ENCODE results near the gene NR1H4. TPM values are rescaled to one million over a fixed set of nuclear protein-coding genes. Genes with fewer than 3 reads are reported as not detected.

NR1H4 gene
- total and polyA plus RNA-seq, 2 experiments from 2014 or later: not detected

DNA sequence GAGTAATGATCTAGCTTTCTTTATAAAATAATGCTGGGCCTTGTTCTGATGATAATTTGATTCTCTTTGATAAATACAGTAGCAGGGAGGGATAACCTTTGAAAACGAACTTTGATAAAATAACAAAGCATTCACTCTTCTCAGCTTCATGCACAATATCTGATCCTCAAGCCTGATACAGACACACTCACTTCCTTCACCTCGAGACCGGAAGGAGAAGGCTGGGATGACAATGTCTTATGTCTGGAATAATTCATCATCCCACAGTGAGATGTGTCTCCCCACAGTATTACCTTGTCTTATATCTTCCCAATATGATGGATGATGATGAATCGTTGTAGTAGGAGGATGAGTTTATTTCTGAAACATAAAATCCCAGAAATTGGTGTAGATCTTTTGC lies 15.5 kb upstream of the NR1H4 start:
- Histone ChIP-seq H3K4me3 (no peak overlapping the region), H3K27ac (no peak overlapping the region), H3K4me1 (ENCODE audit: low read depth) (no peaks in the 10 kb centered on the region), H3K36me3 (no peaks in the 10 kb centered on the region), H3K9me3 (ENCODE audit: low read depth) (no peaks in the 10 kb centered on the region), H3K27me3 (no peaks in the 10 kb centered on the region)
- TF ChIP-seq, protein P1, sequence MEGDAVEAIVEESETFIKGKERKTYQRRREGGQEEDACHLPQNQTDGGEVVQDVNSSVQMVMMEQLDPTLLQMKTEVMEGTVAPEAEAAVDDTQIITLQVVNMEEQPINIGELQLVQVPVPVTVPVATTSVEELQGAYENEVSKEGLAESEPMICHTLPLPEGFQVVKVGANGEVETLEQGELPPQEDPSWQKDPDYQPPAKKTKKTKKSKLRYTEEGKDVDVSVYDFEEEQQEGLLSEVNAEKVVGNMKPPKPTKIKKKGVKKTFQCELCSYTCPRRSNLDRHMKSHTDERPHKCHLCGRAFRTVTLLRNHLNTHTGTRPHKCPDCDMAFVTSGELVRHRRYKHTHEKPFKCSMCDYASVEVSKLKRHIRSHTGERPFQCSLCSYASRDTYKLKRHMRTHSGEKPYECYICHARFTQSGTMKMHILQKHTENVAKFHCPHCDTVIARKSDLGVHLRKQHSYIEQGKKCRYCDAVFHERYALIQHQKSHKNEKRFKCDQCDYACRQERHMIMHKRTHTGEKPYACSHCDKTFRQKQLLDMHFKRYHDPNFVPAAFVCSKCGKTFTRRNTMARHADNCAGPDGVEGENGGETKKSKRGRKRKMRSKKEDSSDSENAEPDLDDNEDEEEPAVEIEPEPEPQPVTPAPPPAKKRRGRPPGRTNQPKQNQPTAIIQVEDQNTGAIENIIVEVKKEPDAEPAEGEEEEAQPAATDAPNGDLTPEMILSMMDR (IDR thresholded peaks at IDR 0.05; ENCODE audit: low read depth, low read length): no peak
- DNase-seq (ENCODE audit: low read depth in 1 of 2, low spot score in 1 of 2): no peak

DNA sequence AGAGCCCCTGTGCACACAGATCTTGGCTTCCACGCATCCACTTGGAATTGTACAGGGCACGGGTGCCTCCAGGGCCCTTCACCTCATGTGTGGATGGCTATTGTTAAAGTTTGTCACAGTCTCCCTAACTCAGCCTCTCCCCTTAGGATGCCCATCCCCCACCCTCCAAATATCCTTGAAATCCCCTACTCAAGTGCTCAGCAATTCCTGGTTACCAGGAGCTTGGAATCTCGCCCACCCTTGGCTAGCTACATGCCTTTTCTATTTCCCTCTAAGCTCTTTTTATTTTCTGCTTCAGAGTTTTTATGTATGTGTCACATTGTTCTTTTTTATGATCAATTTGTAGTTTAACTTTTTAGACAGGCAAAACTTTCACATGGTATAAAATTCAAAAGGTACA lies 13.0 kb upstream of the NR1H4 start:
- Histone ChIP-seq H3K27ac (no peak overlapping the region), H3K4me1 (ENCODE audit: low read depth) (no peaks in the 10 kb centered on the region), H3K4me3 (no peak overlapping the region), H3K36me3 (no peaks in the 10 kb centered on the region), H3K27me3 (no peaks in the 10 kb centered on the region), H3K9me3 (ENCODE audit: low read depth) (no peaks in the 10 kb centered on the region)
- TF ChIP-seq, protein P1 (IDR thresholded peaks at IDR 0.05; ENCODE audit: low read depth, low read length): no peak
- DNase-seq (ENCODE audit: low read depth in 1 of 2, low spot score in 1 of 2): peak in 1 of 2 donors; percentile 21

DNA sequence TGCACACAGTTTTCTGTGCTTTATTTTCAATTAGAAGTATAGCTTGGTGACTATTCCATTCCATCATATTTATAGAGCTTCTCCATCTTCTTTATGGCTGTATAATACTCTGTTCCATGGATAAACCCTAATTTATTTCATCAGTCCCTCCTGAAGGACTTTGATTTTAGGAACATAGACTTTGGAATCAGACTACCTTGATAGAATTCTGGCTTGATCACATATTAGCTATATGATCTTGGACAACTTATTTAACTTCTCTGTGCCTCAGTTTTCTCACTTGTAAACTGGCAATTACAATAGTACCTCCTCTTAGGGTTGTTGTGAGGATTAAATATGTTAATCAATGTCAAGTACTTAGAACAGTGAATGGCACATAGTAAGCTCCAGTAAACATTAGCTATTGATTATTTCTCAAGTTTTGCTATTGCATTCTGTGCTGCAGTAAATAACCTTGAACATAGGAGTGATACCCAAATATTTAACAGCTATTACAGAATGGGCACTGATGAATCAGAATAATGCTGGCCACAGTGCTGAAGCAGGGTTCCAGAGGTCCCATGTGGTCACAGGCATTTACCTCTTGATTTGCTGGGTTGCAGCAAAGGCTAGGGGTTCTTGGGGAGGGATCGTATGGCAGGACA lies 12.2 kb upstream of the NR1H4 start:
- no peaks in the 10 kb centered on the region for H3K36me3 ChIP-seq

DNA sequence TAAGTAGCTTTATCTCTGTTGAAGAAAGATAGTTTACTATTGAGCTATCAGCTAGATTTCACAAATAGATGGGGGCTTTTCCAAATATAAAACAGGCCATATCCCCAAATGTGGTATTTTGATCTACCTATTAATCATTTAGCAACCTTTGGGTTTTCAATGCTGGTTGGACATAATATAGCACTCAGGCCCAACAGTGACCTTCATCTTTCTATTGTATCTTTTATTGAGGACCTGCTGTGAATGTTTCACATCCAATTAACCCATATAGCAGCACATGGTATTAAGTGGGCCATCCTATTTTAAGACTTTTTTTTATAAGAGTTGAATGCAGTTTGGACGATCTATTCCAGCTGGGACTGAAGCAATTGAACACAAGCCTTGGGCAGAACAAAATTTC lies 10.0 kb upstream of the NR1H4 start:
- Histone ChIP-seq H3K36me3 (no peaks in the 10 kb centered on the region), H3K4me1 (ENCODE audit: low read depth) (no peaks in the 10 kb centered on the region)

More for the DNA sequence above, 12.2 kb upstream of the NR1H4 start:
- no peak for DNase-seq (ENCODE audit: low read depth in 1 of 2, low spot score in 1 of 2)
- Histone ChIP-seq H3K4me3 (no peak overlapping the region), H3K9me3 (ENCODE audit: low read depth) (no peaks in the 10 kb centered on the region), H3K27ac (no peak overlapping the region), H3K4me1 (ENCODE audit: low read depth) (no peaks in the 10 kb centered on the region), H3K27me3 (no peaks in the 10 kb centered on the region)
- TF ChIP-seq, protein P1 (IDR thresholded peaks at IDR 0.05; ENCODE audit: low read depth, low read length): no peak

DNA sequence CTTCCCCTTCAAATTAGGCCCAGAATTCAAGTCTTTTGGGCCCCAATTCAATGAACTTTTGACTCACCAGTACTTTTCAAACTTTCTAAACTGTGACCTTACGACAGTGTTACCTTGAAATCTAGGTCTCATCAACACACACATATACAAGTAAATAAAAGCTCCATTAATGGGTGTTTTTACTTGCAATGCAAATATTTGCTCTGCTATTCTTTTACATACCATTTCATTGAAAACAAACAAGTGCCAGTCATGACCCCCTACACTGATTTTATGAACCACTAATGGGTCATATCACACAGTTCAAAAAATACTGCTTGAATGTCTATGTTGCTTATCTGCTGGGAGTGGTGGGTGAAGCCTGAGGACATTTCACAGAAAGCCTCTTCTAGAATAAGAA lies 9.1 kb upstream of the NR1H4 start:
- Histone ChIP-seq H3K9me3 (ENCODE audit: low read depth) (no peaks in the 10 kb centered on the region), H3K4me3 (no peak overlapping the region), H3K4me1 (ENCODE audit: low read depth) (no peaks in the 10 kb centered on the region), H3K27me3 (no peaks in the 10 kb centered on the region), H3K36me3 (no peaks in the 10 kb centered on the region), H3K27ac (no peak overlapping the region)
- DNase-seq (ENCODE audit: low read depth in 1 of 2, low spot score in 1 of 2): no peak
- TF ChIP-seq, protein P1 (IDR thresholded peaks at IDR 0.05; ENCODE audit: low read depth, low read length): no peak

More for the DNA sequence above, 10.0 kb upstream of the NR1H4 start:
- Histone ChIP-seq H3K27ac (no peak overlapping the region), H3K27me3 (no peaks in the 10 kb centered on the region), H3K4me3 (no peak overlapping the region), H3K9me3 (ENCODE audit: low read depth) (no peaks in the 10 kb centered on the region)
- DNase-seq (ENCODE audit: low read depth in 1 of 2, low spot score in 1 of 2): no peak
- TF ChIP-seq, protein P1 (IDR thresholded peaks at IDR 0.05; ENCODE audit: low read depth, low read length): no peak

All from cardiac muscle cell (in vitro differentiated cells and primary cell).